ENCODE data around the gene ATP2B3. TPM values are rescaled to one million over a fixed set of nuclear protein-coding genes. Genes with fewer than 3 reads are reported as not detected.

Gene ATP2B3
- total and polyA plus RNA-seq, 4 donors = 11.8 to 20.1 (median 16.6) TPM

- no peak overlapping the region for H3K4me3 ChIP-seq (ENCODE audit: low read depth, low read length)
- H3K4me1 ChIP-seq (ENCODE audit: control insufficient read depth, insufficient read depth, low read length) = peaks cover under 1% of the 10 kb centered on the region
- DNase-seq (ENCODE audit: low read depth in 4 of 6, low spot score in 6 of 6) = no peak
- WGBS (ENCODE audit: insufficient coverage) = 87% methylated on average over 13 of the region's 18 CpGs
- H3K27me3 ChIP-seq (ENCODE audit: control insufficient read depth, insufficient read depth, low read length) = no peaks in the 10 kb centered on the region
- peaks cover 50% of the 10 kb centered on the region for H3K36me3 ChIP-seq (ENCODE audit: control insufficient read depth, insufficient read depth, low read length)
- H3K27ac ChIP-seq (ENCODE audit: low read depth, low read length) = no peak overlapping the region
- no peaks in the 10 kb centered on the region for H3K9me3 ChIP-seq (ENCODE audit: control insufficient read depth, insufficient read depth, low read length)
Observed at GRCh38 chrX:153588021-153588781, 70.8 kb downstream of the ATP2B3 start.

- H3K4me3 ChIP-seq (ENCODE audit: low read depth, low read length) = no peak overlapping the region
- 92% methylated on average over 26 of the region's 29 CpGs for WGBS (ENCODE audit: insufficient coverage)
- peaks cover 2% of the 10 kb centered on the region for H3K4me1 ChIP-seq (ENCODE audit: control insufficient read depth, insufficient read depth, low read length)
- H3K36me3 ChIP-seq (ENCODE audit: control insufficient read depth, insufficient read depth, low read length) = peaks cover 55% of the 10 kb centered on the region
- no peaks in the 10 kb centered on the region for H3K9me3 ChIP-seq (ENCODE audit: control insufficient read depth, insufficient read depth, low read length)
- H3K27me3 ChIP-seq (ENCODE audit: control insufficient read depth, insufficient read depth, low read length) = no peaks in the 10 kb centered on the region
- no peak overlapping the region for H3K27ac ChIP-seq (ENCODE audit: low read depth, low read length)
- DNase-seq (ENCODE audit: low read depth in 4 of 6, low spot score in 6 of 6) = no peak
Observed at GRCh38 chrX:153588782-153589446, 71.5 kb downstream of the ATP2B3 start.

- H3K27me3 ChIP-seq (ENCODE audit: control insufficient read depth, insufficient read depth, low read length) = no peaks in the 10 kb centered on the region
- no peak for DNase-seq (ENCODE audit: low read depth in 4 of 6, low spot score in 6 of 6)
- H3K4me3 ChIP-seq (ENCODE audit: low read depth, low read length) = no peak overlapping the region
- 79% methylated on average over 26 of the region's 26 CpGs for WGBS (ENCODE audit: insufficient coverage)
- no peak overlapping the region for H3K27ac ChIP-seq (ENCODE audit: low read depth, low read length)
- peaks cover 2% of the 10 kb centered on the region for H3K4me1 ChIP-seq (ENCODE audit: control insufficient read depth, insufficient read depth, low read length)
- no peaks in the 10 kb centered on the region for H3K9me3 ChIP-seq (ENCODE audit: control insufficient read depth, insufficient read depth, low read length)
- peaks cover 72% of the 10 kb centered on the region for H3K36me3 ChIP-seq (ENCODE audit: control insufficient read depth, insufficient read depth, low read length)
Observed at GRCh38 chrX:153590961-153591956, 73.8 kb downstream of the ATP2B3 start.

GRCh38 chrX:153592091-153592833, 74.8 kb downstream of the ATP2B3 start:
- Histone ChIP-seq H3K4me3 (ENCODE audit: low read depth, low read length) (no peak overlapping the region), H3K4me1 (ENCODE audit: control insufficient read depth, insufficient read depth, low read length) (peaks cover 2% of the 10 kb centered on the region), H3K27ac (ENCODE audit: low read depth, low read length) (no peak overlapping the region), H3K27me3 (ENCODE audit: control insufficient read depth, insufficient read depth, low read length) (no peaks in the 10 kb centered on the region), H3K9me3 (ENCODE audit: control insufficient read depth, insufficient read depth, low read length) (no peaks in the 10 kb centered on the region), H3K36me3 (ENCODE audit: control insufficient read depth, insufficient read depth, low read length) (peaks cover 71% of the 10 kb centered on the region)
- whole genome bisulfite sequencing (ENCODE audit: insufficient coverage) = 88% methylated on average over 28 of the region's 30 CpGs
- no peak for DNase-seq (ENCODE audit: low read depth in 4 of 6, low spot score in 6 of 6)

- Histone ChIP-seq H3K27ac (ENCODE audit: low read depth, low read length) (no peak overlapping the region), H3K4me1 (ENCODE audit: control insufficient read depth, insufficient read depth, low read length) (peaks cover 2% of the 10 kb centered on the region), H3K9me3 (ENCODE audit: control insufficient read depth, insufficient read depth, low read length) (no peaks in the 10 kb centered on the region), H3K27me3 (ENCODE audit: control insufficient read depth, insufficient read depth, low read length) (no peaks in the 10 kb centered on the region), H3K4me3 (ENCODE audit: low read depth, low read length) (no peak overlapping the region), H3K36me3 (ENCODE audit: control insufficient read depth, insufficient read depth, low read length) (peaks cover 62% of the 10 kb centered on the region)
- peak in 1 of 6 donors; percentile 13 for DNase-seq (ENCODE audit: low read depth in 4 of 6, low spot score in 6 of 6)
- 73% methylated on average over 12 of the region's 12 CpGs for WGBS (ENCODE audit: insufficient coverage)
Observed at GRCh38 chrX:153592966-153593688, 75.7 kb downstream of the ATP2B3 start.

GRCh38 chrX:153593811-153594500, 76.5 kb downstream of the ATP2B3 start:
- 86% methylated on average over 19 of the region's 22 CpGs for WGBS (ENCODE audit: insufficient coverage)
- no peaks in the 10 kb centered on the region for H3K27me3 ChIP-seq (ENCODE audit: control insufficient read depth, insufficient read depth, low read length)

GRCh38 chrX:153595387-153595786, 77.9 kb downstream of the ATP2B3 start:
- Histone ChIP-seq H3K4me1 (ENCODE audit: control insufficient read depth, insufficient read depth, low read length) (peaks cover 7% of the 10 kb centered on the region), H3K27me3 (ENCODE audit: control insufficient read depth, insufficient read depth, low read length) (no peaks in the 10 kb centered on the region), H3K36me3 (ENCODE audit: control insufficient read depth, insufficient read depth, low read length) (peaks cover 48% of the 10 kb centered on the region), H3K4me3 (ENCODE audit: low read depth, low read length) (no peak overlapping the region), H3K27ac (ENCODE audit: low read depth, low read length) (no peak overlapping the region), H3K9me3 (ENCODE audit: control insufficient read depth, insufficient read depth, low read length) (no peaks in the 10 kb centered on the region)
- WGBS (ENCODE audit: insufficient coverage) = 84% methylated on average over 11 of the region's 11 CpGs
- no peak for DNase-seq (ENCODE audit: low read depth in 4 of 6, low spot score in 6 of 6)

More at GRCh38 chrX:153593811-153594500, 76.5 kb downstream of the ATP2B3 start:
- Histone ChIP-seq H3K36me3 (ENCODE audit: control insufficient read depth, insufficient read depth, low read length) (peaks cover 54% of the 10 kb centered on the region), H3K9me3 (ENCODE audit: control insufficient read depth, insufficient read depth, low read length) (no peaks in the 10 kb centered on the region), H3K4me1 (ENCODE audit: control insufficient read depth, insufficient read depth, low read length) (peaks cover 2% of the 10 kb centered on the region), H3K4me3 (ENCODE audit: low read depth, low read length) (no peak overlapping the region), H3K27ac (ENCODE audit: low read depth, low read length) (no peak overlapping the region)
- DNase-seq (ENCODE audit: low read depth in 4 of 6, low spot score in 6 of 6) = no peak
